ENCODE results near the gene PSMD13.
A peak's percentile ranks its signal among the peaks of the same experiment; 100 is the strongest.

PSMD13 gene

GRCh38 chr11:269146-269890 lies 32.5 kb downstream of the PSMD13 start:
- H3K27me3 ChIP-seq (ENCODE audit: low read length), result no peaks in the 10 kb centered on the region
- no peak for TF ChIP-seq CTCF (IDR thresholded peaks at IDR 0.05; ENCODE audit: insufficient read depth, low read length, poor library complexity, severe bottlenecking)
- no peak for TF ChIP-seq EZH2phosphoT487 (conservative IDR thresholded peaks at IDR 0.05; ENCODE audit: low read length)
- no peaks in the 10 kb centered on the region for H3K79me2 ChIP-seq (ENCODE audit: insufficient read depth, low read length)
- no peaks in the 10 kb centered on the region for H3K9me2 ChIP-seq (replicated peaks; ENCODE audit: insufficient read depth, low read length)
- H3F3A ChIP-seq (ENCODE audit: insufficient read depth), result peaks cover 38% of the 10 kb centered on the region
- peak overlapping the region; percentile 57 for H3K9ac ChIP-seq (ENCODE audit: low read length)
- H3K4me3 ChIP-seq (ENCODE audit: insufficient read depth, low read length, poor library complexity, severe bottlenecking), result peak overlapping the region; percentile 47
- H3K36me3 ChIP-seq (ENCODE audit: low read length), result no peaks in the 10 kb centered on the region
- no peaks in the 10 kb centered on the region for H3K9me3 ChIP-seq (ENCODE audit: insufficient read depth, low read length)
- H4K20me1 ChIP-seq (ENCODE audit: low read depth, low read length), result no peaks in the 10 kb centered on the region
- peak overlapping the region; percentile 79 for H3K4me2 ChIP-seq (ENCODE audit: low read depth, low read length, poor library complexity, severe bottlenecking)
- H2AFZ ChIP-seq (ENCODE audit: low read depth, low read length, severe bottlenecking), result peak overlapping the region; percentile 11
- H3K27ac ChIP-seq (ENCODE audit: low read depth, low read length), result peak overlapping the region; percentile 95

GRCh38 chr11:270451-271318 lies 33.9 kb downstream of the PSMD13 start:
- Histone ChIP-seq H3K9me3 (ENCODE audit: insufficient read depth, low read length) (no peaks in the 10 kb centered on the region), H3K27me3 (ENCODE audit: low read length) (no peaks in the 10 kb centered on the region), H3F3A (ENCODE audit: insufficient read depth) (peaks cover 32% of the 10 kb centered on the region), H3K9ac (ENCODE audit: low read length) (no peak overlapping the region), H3K4me3 (ENCODE audit: insufficient read depth, low read length, poor library complexity, severe bottlenecking) (no peak overlapping the region), H3K27ac (ENCODE audit: low read depth, low read length) (no peak overlapping the region), H3K36me3 (ENCODE audit: low read length) (no peaks in the 10 kb centered on the region), H3K79me2 (ENCODE audit: insufficient read depth, low read length) (no peaks in the 10 kb centered on the region), H2AFZ (ENCODE audit: low read depth, low read length, severe bottlenecking) (no peak overlapping the region), H3K9me2 (replicated peaks; ENCODE audit: insufficient read depth, low read length) (no peaks in the 10 kb centered on the region), H4K20me1 (ENCODE audit: low read depth, low read length) (no peaks in the 10 kb centered on the region), H3K4me2 (ENCODE audit: low read depth, low read length, poor library complexity, severe bottlenecking) (peak overlapping the region; percentile 79)
- TF ChIP-seq CTCF (IDR thresholded peaks at IDR 0.05; ENCODE audit: insufficient read depth, low read length, poor library complexity, severe bottlenecking), result no peak
- no peak for TF ChIP-seq EZH2phosphoT487 (conservative IDR thresholded peaks at IDR 0.05; ENCODE audit: low read length)

- no peak overlapping the region for H3K27ac ChIP-seq (ENCODE audit: low read depth, low read length)
- peaks cover 32% of the 10 kb centered on the region for H3F3A ChIP-seq (ENCODE audit: insufficient read depth)
- H3K9me2 ChIP-seq (replicated peaks; ENCODE audit: insufficient read depth, low read length), result no peaks in the 10 kb centered on the region
- H3K36me3 ChIP-seq (ENCODE audit: low read length), result no peaks in the 10 kb centered on the region
- TF ChIP-seq CTCF (IDR thresholded peaks at IDR 0.05; ENCODE audit: insufficient read depth, low read length, poor library complexity, severe bottlenecking), result no peak
- TF ChIP-seq EZH2phosphoT487 (conservative IDR thresholded peaks at IDR 0.05; ENCODE audit: low read length), result no peak
- no peak overlapping the region for H3K4me3 ChIP-seq (ENCODE audit: insufficient read depth, low read length, poor library complexity, severe bottlenecking)
- H3K4me2 ChIP-seq (ENCODE audit: low read depth, low read length, poor library complexity, severe bottlenecking), result no peak overlapping the region
- no peak overlapping the region for H3K9ac ChIP-seq (ENCODE audit: low read length)
- no peaks in the 10 kb centered on the region for H4K20me1 ChIP-seq (ENCODE audit: low read depth, low read length)
- no peaks in the 10 kb centered on the region for H3K79me2 ChIP-seq (ENCODE audit: insufficient read depth, low read length)
- H2AFZ ChIP-seq (ENCODE audit: low read depth, low read length, severe bottlenecking), result no peak overlapping the region
- H3K9me3 ChIP-seq (ENCODE audit: insufficient read depth, low read length), result no peaks in the 10 kb centered on the region
- H3K27me3 ChIP-seq (ENCODE audit: low read length), result no peaks in the 10 kb centered on the region
These were observed 34.5 kb downstream of the PSMD13 start for GRCh38 chr11:271319-271715.
